PC-3 (cell line): ENCODE results near the gene SH3GL3.

ENCODE experiments used
- EZH2 ChIP-seq: fragments of 300-600 bp; sonication (generic); IDR thresholded peaks from one replicate; pipeline ENCODE4 v1.6.1; 2017; ENCODE audit warnings: antibody characterized with exemption, mild to moderate bottlenecking, low read length; ENCODE audit not compliant: unreplicated experiment
- EZH2phosphoT487 ChIP-seq: fragments of 300-600 bp; sonication (generic); IDR thresholded peaks from 2 replicates; pipeline ENCODE4 v1.6.1; 2018; ENCODE audit warnings: mild to moderate bottlenecking, antibody characterized with exemption, low read length, borderline replicate concordance
- TF ChIP-seq, protein P1 (sequence below): fragments of 300-600 bp; sonication (generic); conservative IDR thresholded peaks from 2 replicates; pipeline ENCODE4 v1.5.1; 2017; ENCODE audit warnings: antibody characterized with exemption, low read depth, mild to moderate bottlenecking, low read length

DNA sequence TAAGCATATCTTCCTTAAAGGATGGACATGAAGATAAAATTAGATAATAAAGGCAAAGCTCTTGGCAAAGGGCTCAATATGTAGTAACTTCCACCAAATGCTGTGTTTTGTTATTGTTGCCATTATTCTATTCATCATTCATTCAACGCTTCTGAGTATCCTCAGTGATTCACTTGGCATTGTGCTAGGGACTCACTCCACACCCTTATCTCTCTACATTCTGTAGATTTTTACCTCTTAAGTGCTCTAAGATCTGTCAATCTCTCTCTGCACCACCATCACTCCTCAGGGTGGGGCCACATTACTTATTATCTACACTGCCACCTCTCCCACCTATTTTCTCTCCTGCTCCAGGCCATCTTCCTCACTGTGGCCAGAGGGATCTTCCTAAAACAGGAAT, 51.2 kb downstream of the SH3GL3 start:
- TF ChIP-seq, protein P1, sequence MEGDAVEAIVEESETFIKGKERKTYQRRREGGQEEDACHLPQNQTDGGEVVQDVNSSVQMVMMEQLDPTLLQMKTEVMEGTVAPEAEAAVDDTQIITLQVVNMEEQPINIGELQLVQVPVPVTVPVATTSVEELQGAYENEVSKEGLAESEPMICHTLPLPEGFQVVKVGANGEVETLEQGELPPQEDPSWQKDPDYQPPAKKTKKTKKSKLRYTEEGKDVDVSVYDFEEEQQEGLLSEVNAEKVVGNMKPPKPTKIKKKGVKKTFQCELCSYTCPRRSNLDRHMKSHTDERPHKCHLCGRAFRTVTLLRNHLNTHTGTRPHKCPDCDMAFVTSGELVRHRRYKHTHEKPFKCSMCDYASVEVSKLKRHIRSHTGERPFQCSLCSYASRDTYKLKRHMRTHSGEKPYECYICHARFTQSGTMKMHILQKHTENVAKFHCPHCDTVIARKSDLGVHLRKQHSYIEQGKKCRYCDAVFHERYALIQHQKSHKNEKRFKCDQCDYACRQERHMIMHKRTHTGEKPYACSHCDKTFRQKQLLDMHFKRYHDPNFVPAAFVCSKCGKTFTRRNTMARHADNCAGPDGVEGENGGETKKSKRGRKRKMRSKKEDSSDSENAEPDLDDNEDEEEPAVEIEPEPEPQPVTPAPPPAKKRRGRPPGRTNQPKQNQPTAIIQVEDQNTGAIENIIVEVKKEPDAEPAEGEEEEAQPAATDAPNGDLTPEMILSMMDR, result no peak
- no peak for TF ChIP-seq EZH2
- no peak for TF ChIP-seq EZH2phosphoT487
